Astrocyte of the cerebellum (primary cell): ENCODE results near the gene ZBTB8A.

ENCODE experiments used
- DNase-seq: peaks from one replicate; pipeline ENCODE4 v3.0.0-alpha.2; 2011; ENCODE audit warnings: low read depth
- H3K4me3 ChIP-seq: 2 replicates; pipeline ENCODE4 v1.5.1; 2011; ENCODE audit warnings: mild to moderate bottlenecking, low read depth, low read length, moderate library complexity
- CTCF ChIP-seq: IDR thresholded peaks from 2 replicates; pipeline ENCODE4 v1.5.1; 2012; ENCODE audit warnings: low read length, low read depth, moderate library complexity, mild to moderate bottlenecking; ENCODE audit errors: missing control alignments
- in situ Hi-C: cut with HindIII; loops from 2 replicates; pipeline ENCODE4 v1.10.0; 2017; ENCODE audit warnings: low sequenced_read_pairs

The ZBTB8A gene

DNA sequence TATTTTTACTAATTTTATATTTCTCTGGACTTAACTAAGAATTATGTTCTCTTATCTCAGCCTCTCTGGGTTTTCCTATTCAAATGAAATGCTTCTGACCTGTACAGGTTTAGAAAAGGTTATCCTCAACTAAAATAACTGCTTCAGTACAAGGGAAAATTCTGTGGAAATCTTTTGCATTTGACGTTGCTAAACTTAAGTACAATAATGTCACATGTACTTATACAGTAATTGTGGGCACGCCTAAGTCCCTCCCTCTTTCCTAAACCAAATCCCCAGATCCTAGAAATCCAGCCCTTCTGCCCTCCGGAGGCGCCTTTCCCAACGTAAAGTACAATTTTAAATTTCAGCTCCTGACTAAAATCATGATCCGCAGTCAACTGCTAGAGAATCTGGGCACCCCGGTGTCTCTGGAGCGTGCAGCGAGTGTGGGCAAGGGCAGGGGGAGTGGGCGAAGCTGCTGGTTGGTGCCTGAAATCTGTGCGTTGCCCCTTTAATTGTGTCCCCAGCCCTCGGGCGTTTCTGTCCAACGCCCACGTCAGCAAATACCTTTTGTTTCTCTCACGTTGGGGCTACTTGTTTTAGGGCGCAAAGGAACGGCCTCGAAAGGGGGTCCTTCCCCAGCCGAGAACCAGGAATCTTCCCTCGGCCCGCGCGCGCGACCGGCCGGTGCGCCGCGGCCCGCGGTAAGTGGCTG is at the start of gene ZBTB8A:
TSS of gene ZBTB8A (plus strand) at position 541 of the 697 bp plus-strand sequence. CDS start 53,505 bp downstream, outside the sequence.
- H3K4me3 ChIP-seq, result peak within 1 kb of the TSS; percentile 55
- in situ Hi-C loops, result no loop called here
- no peak for TF ChIP-seq CTCF
- peak; percentile 13 for DNase-seq

GRCh38 chr1:32489774-32490454 is 49.3 kb upstream of the ZBTB8A start:
- TF ChIP-seq CTCF, result no peak

DNA sequence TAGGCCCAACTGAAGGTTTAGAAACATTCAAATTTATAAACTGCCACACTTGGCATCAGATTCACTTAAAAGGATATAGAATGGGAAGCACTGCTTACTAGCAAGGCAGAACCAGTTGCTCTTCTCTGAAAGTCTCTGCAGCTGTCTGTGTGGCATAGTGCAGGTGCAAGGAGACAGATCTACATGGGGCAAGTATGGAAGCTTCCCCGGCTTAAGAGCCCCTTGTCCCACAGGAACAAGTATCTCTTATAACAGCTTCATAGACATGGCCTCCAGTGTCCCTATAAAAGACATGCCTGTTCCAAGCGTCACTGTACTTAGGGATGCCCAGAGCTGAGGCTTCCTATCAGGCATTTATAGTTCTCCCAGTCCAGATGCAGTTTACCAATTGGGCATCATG is 47.8 kb upstream of the ZBTB8A start:
- TF ChIP-seq CTCF, result no peak

More at GRCh38 chr1:32489774-32490454, 49.3 kb upstream of the ZBTB8A start:
- in situ Hi-C loops, result no loop called here
- DNase-seq, result no peak
- H3K4me3 ChIP-seq, result no peak overlapping the region

DNA sequence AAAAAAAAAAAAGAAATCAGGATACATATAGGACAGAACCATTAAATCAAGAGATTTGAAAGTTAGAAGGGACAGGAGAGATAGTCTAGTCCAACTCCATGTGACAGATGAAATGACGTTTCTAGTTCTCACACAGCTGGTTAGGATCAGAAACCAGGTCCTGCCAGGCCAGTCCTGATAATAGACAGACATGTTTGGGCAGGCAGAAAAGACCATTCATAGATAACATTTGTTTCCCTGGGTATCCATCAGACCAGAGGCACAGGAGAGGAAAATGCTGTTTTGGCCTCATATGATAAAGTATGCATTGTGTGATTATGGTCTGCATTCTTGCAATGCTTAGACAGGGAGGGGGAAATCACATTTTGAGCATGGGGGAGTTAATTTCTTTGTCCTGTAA is 45.0 kb upstream of the ZBTB8A start:
- no peak for TF ChIP-seq CTCF
- in situ Hi-C loops, result no loop called here
- H3K4me3 ChIP-seq, result no peak overlapping the region
- no peak for DNase-seq

More for the DNA sequence above, 47.8 kb upstream of the ZBTB8A start:
- DNase-seq, result no peak
- no peak overlapping the region for H3K4me3 ChIP-seq
- in situ Hi-C loops, result no loop called here

GRCh38 chr1:32494711-32495337 is 44.4 kb upstream of the ZBTB8A start:
- H3K4me3 ChIP-seq, result no peak overlapping the region
- TF ChIP-seq CTCF, result no peak
- no peak for DNase-seq
- in situ Hi-C loops, result loop anchor here (5.0 kb wide), 1 partner anchor 103 kb away; the partner anchor contains the start of gene BSDC1

GRCh38 chr1:32496127-32496526 is 43.1 kb upstream of the ZBTB8A start:
- no peak for TF ChIP-seq CTCF
- in situ Hi-C loops, result loop anchor here (5.0 kb wide), 1 partner anchor 104 kb away; the partner anchor contains the start of gene BSDC1
- no peak overlapping the region for H3K4me3 ChIP-seq
- no peak for DNase-seq
